ENCODE data around the gene SCYGR1. TPM values are rescaled to one million over a fixed set of nuclear protein-coding genes. Genes with fewer than 3 reads are reported as not detected.
"Not testable (repeated sequence)": the region's sequence is repeated elsewhere in the genome, so short reads cannot be mapped to it uniquely, and the experiment has no call there.

Gene SCYGR1
- total RNA-seq, 2 donors from 2014 or later = not detected

- Histone ChIP-seq H3K9ac (ENCODE audit: extremely low read depth, low read length, poor library complexity, severe bottlenecking) (no peak overlapping the region), H3K36me3 (ENCODE audit: control insufficient read depth, insufficient read depth, low read length) (no peaks in the 10 kb centered on the region), H3K4me3 (ENCODE audit: low read length) (no peak overlapping the region), H3K9me3 (ENCODE audit: control insufficient read depth, low read length) (no peaks in the 10 kb centered on the region), H3K4me1 (ENCODE audit: control insufficient read depth, insufficient read depth, low read length) (no peaks in the 10 kb centered on the region), H3K27me3 (ENCODE audit: control insufficient read depth, insufficient read depth, low read length, poor library complexity, severe bottlenecking) (no peaks in the 10 kb centered on the region), H3K27ac (ENCODE audit: low read depth, low read length) (no peak overlapping the region)
- Mint-ChIP-seq H3K9me3 (no peaks in the 10 kb centered on the region), H3K4me1 (no peaks in the 10 kb centered on the region), H3K4me3 (no peak overlapping the region), H3K36me3 (ENCODE audit: low read depth) (no peaks in the 10 kb centered on the region), H3K27ac (no peak overlapping the region), H3K27me3 (ENCODE audit: insufficient read depth) (no peaks in the 10 kb centered on the region)
- no peak for DNase-seq
- WGBS, 2 experiments (ENCODE audit: insufficient coverage in 1 of 2, insufficient read length in 1 of 2) = 85 to 86% methylated on average over 3 of the region's 3 CpGs
- TF ChIP-seq CTCF (conservative IDR thresholded peaks at IDR 0.05) = no peak
These were observed 4.1 kb downstream of the SCYGR1 start for GRCh38 chr2:227383686-227384085.

- H3K27me3 ChIP-seq (ENCODE audit: control insufficient read depth, insufficient read depth, low read length, poor library complexity, severe bottlenecking); H3K36me3 ChIP-seq (ENCODE audit: control insufficient read depth, insufficient read depth, low read length); H3K36me3 Mint-ChIP-seq (ENCODE audit: low read depth); H3K9me3 Mint-ChIP-seq; H3K27me3 Mint-ChIP-seq (ENCODE audit: insufficient read depth); H3K4me3 ChIP-seq (ENCODE audit: low read length); H3K9me3 ChIP-seq (ENCODE audit: control insufficient read depth, low read length); H3K4me3 Mint-ChIP-seq; H3K4me1 ChIP-seq (ENCODE audit: control insufficient read depth, insufficient read depth, low read length); DNase-seq; H3K4me1 Mint-ChIP-seq; H3K27ac ChIP-seq (ENCODE audit: low read depth, low read length); H3K27ac Mint-ChIP-seq; H3K9ac ChIP-seq (ENCODE audit: extremely low read depth, low read length, poor library complexity, severe bottlenecking): not testable (repeated sequence)
- WGBS, 2 experiments (ENCODE audit: insufficient coverage in 1 of 2, insufficient read length in 1 of 2) = 100% methylated on average over 2 of the region's 2 CpGs; no CpG with 5 or more reads in 1 of the 2 experiments
These were observed 5.4 kb downstream of the SCYGR1 start for GRCh38 chr2:227382241-227382835.

- no peak for TF ChIP-seq CTCF (conservative IDR thresholded peaks at IDR 0.05)
- H3K9me3 Mint-ChIP-seq = no peaks in the 10 kb centered on the region
- DNase-seq = no peak
- H3K9ac ChIP-seq (ENCODE audit: extremely low read depth, low read length, poor library complexity, severe bottlenecking) = no peak within 1 kb of the TSS
- no peak within 1 kb of the TSS for H3K27ac ChIP-seq (ENCODE audit: low read depth, low read length)
- H3K27ac Mint-ChIP-seq = no peak within 1 kb of the TSS
- no peaks in the 10 kb centered on the region for H3K27me3 ChIP-seq (ENCODE audit: control insufficient read depth, insufficient read depth, low read length, poor library complexity, severe bottlenecking)
- no peaks in the 10 kb centered on the region for H3K4me1 ChIP-seq (ENCODE audit: control insufficient read depth, insufficient read depth, low read length)
- H3K9me3 ChIP-seq (ENCODE audit: control insufficient read depth, low read length) = no peaks in the 10 kb centered on the region
- 83 to 88% methylated on average over 3 to 4 of the region's 4 CpGs for WGBS, 2 experiments (ENCODE audit: insufficient coverage in 1 of 2, insufficient read length in 1 of 2)
- peaks cover 8% of the 10 kb centered on the region for H3K4me1 Mint-ChIP-seq
- H3K36me3 ChIP-seq (ENCODE audit: control insufficient read depth, insufficient read depth, low read length) = no peaks in the 10 kb centered on the region
- H3K4me3 Mint-ChIP-seq = no peak within 1 kb of the TSS
- no peak within 1 kb of the TSS for H3K4me3 ChIP-seq (ENCODE audit: low read length)
- H3K36me3 Mint-ChIP-seq (ENCODE audit: low read depth) = no peaks in the 10 kb centered on the region
- no peaks in the 10 kb centered on the region for H3K27me3 Mint-ChIP-seq (ENCODE audit: insufficient read depth)
These were observed 8.7 kb downstream of the SCYGR1 start, which contains the start of gene TM4SF20 for GRCh38 chr2:227379095-227379494. TM4SF20 (minus strand) TSS chr2:227379306; CDS start chr2:227379268, 38 bp downstream.

- no peak for DNase-seq
- no peaks in the 10 kb centered on the region for H3K9me3 ChIP-seq (ENCODE audit: control insufficient read depth, low read length)
- H3K27ac Mint-ChIP-seq = no peak overlapping the region
These were observed 9.4 kb downstream of the SCYGR1 start for GRCh38 chr2:227378371-227378782.

More at GRCh38 chr2:227378371-227378782, 9.4 kb downstream of the SCYGR1 start:
- Histone ChIP-seq H3K4me1 (ENCODE audit: control insufficient read depth, insufficient read depth, low read length) (no peaks in the 10 kb centered on the region), H3K4me3 (ENCODE audit: low read length) (no peak overlapping the region), H3K9ac (ENCODE audit: extremely low read depth, low read length, poor library complexity, severe bottlenecking) (no peak overlapping the region), H3K27ac (ENCODE audit: low read depth, low read length) (no peak overlapping the region), H3K27me3 (ENCODE audit: control insufficient read depth, insufficient read depth, low read length, poor library complexity, severe bottlenecking) (no peaks in the 10 kb centered on the region), H3K36me3 (ENCODE audit: control insufficient read depth, insufficient read depth, low read length) (no peaks in the 10 kb centered on the region)
- Mint-ChIP-seq H3K4me3 (no peak overlapping the region), H3K36me3 (ENCODE audit: low read depth) (no peaks in the 10 kb centered on the region), H3K4me1 (peaks cover 8% of the 10 kb centered on the region), H3K9me3 (no peaks in the 10 kb centered on the region), H3K27me3 (ENCODE audit: insufficient read depth) (no peaks in the 10 kb centered on the region)
- no peak for TF ChIP-seq CTCF (conservative IDR thresholded peaks at IDR 0.05)
- WGBS, 2 experiments (ENCODE audit: insufficient coverage in 1 of 2, insufficient read length in 1 of 2) = 94 to 95% methylated on average over 2 to 4 of the region's 4 CpGs
